ENCODE results near the gene EPN1.

The EPN1 gene

DNA sequence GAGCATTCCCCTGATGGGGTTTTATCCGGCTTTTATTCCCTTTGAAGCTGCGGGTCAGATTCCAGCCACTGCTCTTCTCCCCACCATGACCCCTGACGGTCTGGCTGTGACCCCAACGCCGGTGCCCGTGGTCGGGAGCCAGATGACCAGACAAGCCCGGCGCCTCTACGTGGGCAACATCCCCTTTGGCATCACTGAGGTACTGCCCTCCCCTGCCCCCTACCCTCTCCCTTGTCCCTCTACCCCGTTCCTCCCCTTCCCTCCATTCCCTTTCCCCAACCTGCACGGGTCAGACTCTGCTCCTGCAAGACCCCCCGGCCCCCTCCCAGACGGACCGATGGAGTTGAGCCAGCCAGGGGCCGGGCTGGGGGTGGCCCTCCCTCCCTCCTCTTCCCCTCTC is 14.0 kb upstream of the EPN1 start:
- no peak for DNase-seq (ENCODE audit: low spot score)

DNA sequence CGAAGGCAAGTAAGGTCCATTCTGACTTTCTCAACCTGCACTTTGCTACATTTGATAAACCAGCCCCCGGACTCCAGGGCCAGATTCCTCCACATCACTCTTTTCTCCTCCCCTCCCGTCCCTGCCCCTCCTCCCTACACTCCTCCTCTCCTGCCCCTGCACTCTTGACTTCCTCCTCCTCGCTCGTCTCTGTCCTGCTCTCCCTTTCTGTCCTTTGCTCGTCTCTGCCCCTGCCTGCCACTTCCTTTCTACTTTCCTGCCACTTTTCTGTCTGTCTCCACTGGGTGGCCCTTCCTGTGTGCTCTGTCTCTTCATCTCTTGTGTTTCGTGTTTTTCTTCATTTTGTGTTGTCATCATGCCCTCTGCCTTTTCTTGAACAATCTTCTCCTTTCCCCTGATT is 13.2 kb upstream of the EPN1 start:
- DNase-seq (ENCODE audit: low spot score), result no peak

DNA sequence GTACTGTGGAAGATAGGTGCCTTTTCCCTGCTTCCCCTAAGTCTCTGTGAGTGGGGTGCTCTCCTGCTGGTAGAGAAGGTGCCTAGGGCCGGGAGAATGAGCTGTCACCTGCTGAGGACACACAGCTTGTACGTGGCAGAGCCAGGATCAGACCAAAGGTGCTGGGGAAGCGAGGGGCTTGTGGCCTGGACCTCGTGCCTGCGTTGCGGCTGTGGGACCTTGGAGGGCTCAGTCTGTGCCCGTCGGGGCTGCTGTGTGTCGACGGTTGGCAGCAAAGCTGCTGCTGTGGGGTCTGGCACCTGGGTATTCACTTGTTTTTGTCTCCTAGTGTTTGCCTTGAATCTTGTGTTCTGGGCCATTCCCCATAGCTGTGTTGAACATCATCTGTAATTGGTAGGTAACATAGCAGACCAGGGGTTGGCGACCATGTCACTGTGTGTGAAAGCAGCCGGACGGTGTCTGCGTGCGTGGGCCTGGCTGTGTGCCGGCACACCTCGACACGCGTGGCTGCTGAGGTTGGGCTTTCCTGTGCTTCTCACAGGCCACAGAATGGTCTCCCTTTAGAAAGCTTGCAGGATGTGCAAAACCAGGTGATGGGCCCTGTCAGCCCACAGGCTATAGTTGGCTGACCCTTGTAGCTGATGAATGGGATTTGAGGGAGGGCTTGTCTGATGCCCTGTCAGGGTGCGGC is 11.0 kb upstream of the EPN1 start:
- DNase-seq (ENCODE audit: low spot score), result no peak

DNA sequence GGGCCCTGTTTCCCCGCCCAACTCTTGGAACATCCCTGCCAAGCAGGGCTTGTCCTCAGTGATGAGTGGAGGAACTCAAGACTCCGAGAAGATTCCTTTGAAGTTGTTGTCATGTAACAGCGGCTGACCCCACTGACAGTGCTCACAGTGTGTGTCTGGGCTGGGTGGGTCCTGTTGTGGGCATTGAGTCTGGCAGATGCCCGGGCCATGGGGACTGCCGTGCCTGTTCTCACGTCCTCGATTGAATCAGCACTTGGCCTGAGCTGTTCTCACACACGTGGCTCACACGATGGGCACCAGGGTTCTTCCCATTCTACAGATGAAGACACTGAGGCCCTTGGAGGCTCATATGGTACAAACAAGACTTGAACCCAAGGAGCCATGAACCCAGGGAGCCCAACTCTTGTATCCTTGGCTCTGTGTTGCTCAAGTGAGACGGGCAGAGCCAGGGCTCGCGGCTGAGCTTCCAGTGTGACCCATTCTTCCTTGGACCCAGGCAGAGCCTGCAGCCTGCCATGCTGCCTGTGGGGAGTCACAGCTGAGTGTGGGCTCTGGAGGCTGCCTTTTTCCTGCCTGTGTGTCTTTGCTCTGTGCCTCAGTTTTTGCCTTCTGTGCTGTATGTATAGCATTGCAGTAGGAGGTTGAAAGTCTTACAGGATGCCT is 8.6 kb upstream of the EPN1 start:
- DNase-seq (ENCODE audit: low spot score), result no peak

DNA sequence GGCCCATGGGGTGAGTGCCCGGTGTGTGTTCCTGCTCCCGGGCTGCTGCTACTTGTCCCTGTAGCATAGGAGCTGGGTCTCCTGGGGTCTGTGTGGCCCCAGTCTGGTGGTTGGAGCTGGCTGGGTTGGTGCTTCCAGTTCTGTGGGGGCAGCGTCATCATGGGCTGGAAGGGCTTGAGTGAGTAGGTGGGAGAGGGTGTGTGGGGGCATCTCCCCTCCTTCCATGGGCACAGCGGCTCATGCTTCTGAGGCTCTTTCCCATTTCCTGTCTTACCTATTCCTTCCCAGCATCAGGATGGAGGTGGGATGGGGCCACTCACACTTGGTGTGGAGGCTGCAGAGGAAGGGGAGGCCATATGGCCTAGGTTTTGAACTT is 8.0 kb upstream of the EPN1 start:
- DNase-seq (ENCODE audit: low spot score), result no peak

DNA sequence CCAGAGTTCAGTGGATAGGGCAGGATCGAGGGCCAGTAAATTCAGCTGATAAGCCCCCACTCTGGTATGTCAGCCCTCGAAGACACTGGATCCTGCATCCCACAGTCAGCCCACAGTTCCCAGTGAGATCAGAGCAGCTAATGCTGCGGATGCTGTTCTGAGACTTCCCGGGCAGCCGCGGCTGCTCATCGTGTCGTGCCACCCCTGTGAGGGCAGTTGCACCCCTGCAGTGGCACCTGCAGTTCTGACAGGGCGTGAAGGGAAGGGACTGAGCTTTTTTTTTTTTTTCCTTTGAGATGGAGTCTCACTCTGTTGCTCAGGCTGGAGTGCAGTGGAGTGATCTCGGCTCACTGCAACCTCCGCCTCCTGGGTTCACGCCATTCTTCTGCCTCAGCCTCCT is 7.5 kb upstream of the EPN1 start:
- DNase-seq (ENCODE audit: low spot score), result no peak

DNA sequence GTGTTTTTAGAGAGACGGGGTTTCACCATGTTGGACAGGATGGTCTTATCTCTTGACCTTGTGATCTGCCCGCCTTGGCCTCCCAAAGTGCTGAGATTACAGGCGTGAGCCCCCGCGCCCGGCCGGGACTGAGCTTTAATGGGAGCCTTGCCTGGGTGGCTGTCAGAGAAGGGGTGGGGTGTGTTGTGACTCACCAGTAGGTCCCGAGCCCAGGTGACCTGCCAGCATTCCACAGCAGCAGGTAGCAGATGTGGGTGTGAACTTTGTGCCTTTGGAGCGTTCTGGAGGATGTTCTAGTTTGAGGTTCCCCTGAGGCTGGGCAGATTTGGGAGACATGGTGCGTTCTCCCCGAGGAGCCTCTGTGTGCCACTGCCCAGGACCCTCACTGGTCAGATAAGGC is 7.1 kb upstream of the EPN1 start:
- no peak for DNase-seq (ENCODE audit: low spot score)

DNA sequence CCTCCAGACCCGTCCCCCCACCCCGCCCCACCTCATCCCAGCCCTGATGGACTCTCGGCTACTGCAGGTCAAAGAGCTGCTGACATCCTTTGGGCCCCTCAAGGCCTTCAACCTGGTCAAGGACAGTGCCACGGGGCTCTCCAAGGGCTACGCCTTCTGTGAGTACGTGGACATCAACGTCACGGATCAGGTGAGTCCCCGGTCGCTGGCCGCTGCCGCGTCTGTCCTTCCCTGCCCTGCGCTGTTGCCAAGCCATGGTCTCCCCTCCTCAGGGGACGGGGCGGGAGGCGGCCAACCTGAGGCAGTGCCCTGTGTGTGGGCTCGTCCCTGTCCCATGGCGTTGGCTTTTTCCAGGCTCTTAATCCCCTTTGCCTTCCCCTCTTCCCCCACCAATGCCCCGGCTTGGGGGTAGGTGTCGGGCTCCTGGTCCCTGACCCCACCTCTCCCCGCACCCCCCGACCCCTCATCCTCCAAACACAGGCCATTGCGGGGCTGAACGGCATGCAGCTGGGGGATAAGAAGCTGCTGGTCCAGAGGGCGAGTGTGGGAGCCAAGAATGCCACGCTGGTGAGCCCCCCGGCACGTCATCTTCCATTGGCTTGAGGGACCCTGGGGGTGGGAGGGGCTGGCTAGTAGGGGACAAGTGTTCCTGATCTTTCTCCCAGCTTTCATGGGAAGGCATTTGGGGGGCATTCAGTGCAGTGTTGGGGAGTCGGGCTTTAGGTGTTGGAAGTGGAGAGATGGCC is 6.2 kb upstream of the EPN1 start:
- no peak for DNase-seq (ENCODE audit: low spot score)

DNA sequence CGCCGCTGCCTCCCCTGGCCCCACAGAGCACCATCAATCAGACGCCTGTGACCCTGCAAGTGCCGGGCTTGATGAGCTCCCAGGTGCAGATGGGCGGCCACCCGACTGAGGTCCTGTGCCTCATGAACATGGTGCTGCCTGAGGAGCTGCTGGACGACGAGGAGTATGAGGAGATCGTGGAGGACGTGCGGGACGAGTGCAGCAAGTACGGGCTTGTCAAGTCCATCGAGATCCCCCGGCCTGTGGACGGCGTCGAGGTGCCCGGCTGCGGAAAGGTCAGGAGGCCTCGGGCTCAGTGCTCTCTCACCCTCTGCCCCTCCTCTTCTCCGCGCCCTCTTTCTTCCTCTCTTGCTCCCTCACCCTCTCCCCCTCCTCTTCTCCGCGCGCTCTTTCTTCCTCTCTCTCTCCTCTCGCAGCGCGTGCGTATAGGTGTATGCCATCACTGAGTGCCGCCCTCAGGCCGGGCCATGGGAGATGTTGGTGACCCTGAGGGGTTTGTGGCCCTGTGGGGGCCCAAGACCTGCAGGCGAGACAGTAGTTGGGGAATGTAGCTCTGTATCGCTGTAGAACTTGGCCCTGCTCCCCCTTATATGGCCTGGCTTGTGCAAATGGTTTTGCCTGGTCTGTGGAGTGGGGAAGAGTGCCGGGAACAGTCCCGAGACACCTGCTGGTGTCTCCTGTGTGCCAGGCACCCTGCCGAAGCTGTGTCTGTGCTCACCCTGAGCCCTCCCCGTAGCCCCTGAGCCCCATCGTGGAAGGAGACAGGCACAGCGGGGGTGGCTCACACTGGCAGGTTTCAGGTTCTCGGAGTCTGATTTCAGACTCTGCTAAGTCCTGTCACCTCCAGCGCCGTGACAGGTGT is 5.4 kb upstream of the EPN1 start:
- no peak for DNase-seq (ENCODE audit: low spot score)

DNA sequence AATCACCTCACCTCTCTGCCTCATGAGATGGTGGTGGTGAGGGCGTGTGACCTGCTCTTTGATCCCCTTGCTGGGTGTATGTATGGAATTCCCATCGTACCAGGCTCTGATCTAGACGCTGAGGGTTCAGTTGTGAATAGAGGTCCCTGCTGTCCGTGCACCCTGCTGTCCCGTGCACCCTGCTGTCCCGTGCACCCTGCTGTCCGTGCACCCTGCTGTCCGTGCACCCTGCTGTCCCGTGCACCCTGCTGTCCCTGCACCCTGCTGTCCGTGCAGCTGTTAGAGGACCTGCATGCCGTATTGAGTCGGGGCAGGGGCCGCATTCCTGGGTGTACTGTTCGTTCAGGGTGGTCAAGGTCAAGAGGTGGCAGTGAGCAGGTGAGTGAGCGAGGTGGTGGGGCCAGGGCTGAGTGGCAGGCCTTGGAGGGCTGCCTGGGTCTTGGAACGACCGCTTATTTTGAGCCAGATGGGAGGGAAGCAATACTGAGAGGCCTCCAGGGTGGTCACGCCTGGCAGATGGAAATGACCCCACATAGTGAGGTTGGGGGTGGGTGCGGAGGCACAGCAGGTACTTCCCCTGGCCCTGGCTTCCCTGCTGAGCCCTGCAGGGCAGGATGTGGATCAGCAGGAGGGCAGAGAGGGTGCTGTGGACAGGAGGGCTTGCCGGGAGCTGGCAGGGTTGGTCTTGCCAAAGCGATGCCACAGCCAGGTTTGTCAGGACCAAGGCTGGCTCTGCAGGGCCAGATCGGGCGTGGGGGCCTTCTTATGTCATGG is 4.6 kb upstream of the EPN1 start:
- no peak for DNase-seq (ENCODE audit: low spot score)

DNA sequence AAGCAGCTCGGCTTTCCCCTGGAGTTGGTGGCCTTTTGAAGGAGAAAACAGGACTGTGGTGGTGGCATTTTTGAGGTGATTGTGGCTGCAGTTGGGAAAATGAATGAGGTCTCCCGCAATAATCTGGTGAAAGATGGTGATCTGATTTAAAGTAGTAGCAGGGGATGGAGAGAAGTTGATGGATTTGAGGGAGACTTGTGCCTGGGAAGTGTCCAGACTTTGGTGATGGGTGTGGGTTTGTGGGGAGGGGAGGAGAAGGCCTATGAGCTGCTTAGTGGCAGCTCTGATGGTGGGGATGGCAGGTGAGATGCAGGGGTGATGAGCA is 4.0 kb upstream of the EPN1 start:
- DNase-seq (ENCODE audit: low spot score), result no peak

DNA sequence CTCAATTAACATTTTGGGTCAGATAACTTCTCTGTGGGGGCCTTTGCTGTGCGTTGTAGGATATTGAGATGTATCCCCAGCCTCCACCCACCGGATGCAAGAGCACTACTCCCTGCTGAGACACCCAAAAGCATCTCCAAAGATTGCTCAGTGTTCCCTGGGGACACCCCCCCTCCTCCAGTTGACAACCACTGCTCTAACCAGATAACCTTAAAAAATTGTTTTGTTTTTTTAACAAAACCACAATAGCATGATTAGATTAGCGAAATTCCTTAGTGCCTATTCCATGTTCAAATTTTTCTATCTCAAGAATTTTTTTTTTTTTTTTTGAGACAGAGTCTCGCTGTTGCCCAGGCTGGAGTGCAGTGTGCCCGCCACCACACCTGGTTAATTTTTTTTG is 2.6 kb upstream of the EPN1 start:
- DNase-seq (ENCODE audit: low spot score), result no peak

DNA sequence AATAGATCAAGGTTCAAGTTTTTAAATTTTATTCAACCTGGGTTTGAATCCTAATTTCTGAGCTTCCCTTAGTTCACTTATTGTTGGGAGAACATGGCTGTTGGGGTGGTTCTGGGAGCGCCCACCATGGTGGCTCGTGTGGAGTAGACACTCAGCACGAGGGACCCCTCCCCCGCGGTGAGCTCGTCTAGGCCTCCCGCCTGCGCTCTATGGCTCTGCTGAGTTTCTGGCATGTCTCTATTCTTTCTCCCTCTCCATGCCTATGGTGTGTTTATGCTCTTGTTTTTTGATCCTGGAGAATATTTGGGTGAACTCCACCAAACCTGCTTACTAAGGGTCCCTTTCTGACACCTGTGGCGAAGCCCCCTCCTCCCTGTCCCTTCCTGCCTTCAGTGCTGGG is 1.6 kb upstream of the EPN1 start:
- no peak for DNase-seq (ENCODE audit: low spot score)

DNA sequence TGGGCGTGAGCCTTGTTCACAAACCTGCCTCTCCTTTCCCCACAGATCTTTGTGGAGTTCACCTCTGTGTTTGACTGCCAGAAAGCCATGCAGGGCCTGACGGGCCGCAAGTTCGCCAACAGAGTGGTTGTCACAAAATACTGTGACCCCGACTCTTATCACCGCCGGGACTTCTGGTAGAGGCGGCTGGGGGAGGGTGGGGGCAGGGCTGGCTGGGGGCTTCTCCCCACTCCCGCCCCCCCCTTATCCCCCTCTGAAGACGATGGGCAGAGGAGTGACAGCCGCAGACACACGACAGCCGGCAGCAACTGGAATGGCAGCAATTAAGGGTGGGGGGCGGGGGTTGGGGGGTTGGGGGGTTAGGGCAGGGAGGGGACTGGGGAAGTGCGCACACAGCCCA is 1.1 kb upstream of the EPN1 start:
- DNase-seq (ENCODE audit: low spot score), result no peak

DNA sequence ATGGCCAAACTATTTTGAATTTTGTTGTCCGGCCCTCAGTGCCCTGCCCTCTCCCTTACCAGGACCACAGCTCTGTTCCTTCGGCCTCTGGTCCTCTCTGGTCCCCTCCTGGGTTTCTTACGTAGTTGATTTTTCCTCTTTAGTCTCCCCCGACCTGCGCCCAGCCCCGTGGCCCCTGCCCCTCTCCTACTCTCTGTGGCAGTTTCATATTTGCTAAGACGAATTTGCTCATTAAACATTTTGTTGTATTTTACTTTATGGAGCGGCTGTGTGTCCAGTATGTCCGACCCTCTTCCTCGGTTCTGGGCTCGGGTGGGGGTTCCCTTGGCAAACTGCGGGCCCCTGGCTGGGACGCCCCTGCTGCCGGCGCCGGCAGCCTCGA is 576 bp upstream of the EPN1 start:
- no peak for DNase-seq (ENCODE audit: low spot score)

DNA sequence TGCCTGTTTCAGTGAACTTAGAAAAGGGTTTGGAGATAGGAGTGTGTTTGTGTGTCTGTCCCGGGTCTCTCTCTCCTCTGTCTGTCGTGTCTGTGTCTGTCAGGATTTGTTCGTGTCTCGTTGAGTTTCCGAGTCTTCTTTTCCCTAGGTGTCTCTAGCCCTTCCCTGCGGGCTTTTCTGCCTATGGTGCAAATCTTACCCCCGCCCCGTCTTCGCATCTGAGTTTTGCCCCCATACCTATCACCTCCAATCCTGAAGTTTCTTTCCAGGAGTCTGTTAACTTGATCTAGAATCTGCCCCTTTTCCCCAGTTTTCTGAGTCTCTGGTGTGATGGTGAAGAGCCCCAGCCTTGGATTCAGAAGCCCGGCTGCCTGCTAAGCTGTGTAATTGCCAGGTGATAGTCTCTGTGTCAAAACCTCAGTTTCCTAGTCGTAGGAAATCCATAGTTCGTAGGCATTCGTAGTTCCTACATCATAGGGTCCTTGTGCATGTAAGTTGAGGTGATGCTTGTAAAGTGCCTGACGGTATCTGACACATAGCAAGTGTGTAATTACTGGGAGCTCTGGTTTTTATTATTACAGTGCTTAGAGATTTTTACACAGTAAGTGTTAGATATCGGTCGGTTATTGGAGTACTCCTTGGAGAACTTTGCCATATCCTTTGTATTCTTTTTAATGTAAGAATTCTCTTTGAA is 782 bp downstream of the EPN1 start:
- DNase-seq (ENCODE audit: low spot score), result no peak

DNA sequence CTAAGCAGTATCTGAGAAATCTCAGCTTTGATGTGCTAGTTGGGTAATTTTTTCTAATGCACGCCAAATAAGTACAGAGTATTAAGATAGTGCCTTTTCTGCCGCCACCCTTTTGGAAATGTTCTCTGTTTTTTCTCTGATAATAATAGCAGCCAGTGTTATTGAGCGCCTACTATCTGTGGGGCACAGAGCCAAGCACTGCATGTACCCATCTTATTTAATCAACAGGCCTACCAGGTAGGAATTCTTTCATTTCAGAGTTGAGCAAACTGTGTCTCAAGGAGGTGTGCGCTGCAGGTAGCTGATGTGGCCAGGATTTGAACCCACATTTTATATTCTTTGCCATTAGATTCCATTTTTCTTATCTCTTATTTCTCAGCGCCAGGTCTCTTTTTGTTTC is 1.4 kb downstream of the EPN1 start:
- DNase-seq (ENCODE audit: low spot score), result no peak

DNA sequence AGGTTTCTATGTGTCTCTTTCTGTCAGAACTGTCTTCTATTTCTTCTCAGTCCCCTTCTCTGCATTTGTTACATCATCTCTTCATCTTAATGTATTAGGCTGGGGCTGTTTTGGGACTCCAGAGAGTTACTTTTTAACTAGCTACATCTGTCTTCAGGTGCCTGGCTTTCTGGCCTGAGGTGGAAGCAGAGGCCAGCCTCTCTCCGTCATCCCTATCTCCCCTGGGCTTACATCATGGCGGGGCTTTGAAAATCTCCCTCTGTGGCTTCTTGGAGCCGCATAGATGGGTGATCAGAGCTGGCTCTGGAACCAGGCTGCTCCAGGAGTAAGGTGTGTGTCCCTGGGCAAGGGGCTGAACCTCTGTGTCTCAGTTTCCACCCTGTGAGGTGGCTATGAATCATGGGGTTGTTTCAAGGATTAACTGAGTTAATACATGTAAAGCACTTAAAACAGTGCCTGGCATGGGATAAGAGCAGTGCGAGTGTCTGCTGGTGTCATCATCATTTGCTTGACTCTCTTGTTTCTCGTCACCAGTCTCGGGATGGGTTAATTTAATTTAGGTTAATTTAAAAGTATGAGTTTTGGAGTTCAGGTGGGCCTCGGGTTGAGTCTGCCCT is 2.0 kb downstream of the EPN1 start:
- DNase-seq (ENCODE audit: low spot score), result no peak

DNA sequence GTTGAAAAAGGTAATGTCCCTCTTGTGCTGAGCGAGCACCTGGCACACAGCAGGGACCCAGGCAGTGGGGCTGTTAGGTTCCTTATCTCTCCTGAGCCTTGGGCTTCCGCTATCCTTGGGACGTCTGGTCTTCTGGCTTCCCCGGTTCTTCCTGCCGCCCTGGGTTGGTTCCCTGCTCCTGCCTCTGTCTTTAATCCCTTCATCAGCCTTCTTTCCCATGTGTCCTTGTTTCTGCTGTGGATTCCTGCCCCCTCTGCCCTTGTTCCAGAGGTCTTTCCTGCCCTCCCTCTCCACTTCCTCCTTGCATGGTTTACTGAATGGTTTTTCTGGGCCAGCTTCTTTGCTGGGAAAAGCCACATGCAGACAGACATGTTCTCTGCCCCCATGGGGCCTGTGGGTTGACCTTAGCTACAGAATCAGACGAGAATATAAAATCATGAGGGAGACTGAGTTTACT is 2.6 kb downstream of the EPN1 start:
- DNase-seq (ENCODE audit: low spot score), result no peak

DNA sequence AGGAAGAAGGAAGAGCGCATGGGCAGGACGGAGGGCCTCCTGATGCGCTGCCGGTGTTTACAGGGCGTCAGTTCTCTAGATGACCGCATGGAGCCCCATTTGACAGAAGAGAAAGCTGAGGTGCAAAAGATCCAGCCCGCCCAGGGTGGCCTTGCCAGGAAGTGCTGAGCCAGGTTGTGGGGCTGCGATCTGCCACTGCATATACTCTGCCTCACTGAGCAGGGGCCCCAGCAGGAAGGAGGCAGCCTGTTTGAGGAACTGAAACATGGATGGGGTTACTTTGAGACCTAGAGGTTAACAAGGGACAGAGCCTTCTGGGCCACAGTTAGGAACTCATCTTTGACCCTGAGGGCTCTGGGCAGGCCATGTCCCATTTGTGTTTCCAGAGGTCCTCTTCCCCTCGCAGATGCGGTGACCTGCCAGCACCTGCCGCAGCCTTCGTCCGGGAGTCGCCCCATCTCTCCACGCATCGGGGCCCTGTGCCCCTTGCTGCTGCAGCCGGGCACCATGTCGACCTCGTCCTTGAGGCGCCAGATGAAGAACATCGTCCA is 3.2 kb downstream of the EPN1 start:
- no peak for DNase-seq (ENCODE audit: low spot score)

All from HuH-7.5 (cell line).